ENCODE data around the gene GNRHR. TPM values are rescaled to one million over a fixed set of nuclear protein-coding genes. Genes with fewer than 3 reads are reported as not detected.

The GNRHR gene
- polyA plus RNA-seq, 1 experiment = not detected

DNA sequence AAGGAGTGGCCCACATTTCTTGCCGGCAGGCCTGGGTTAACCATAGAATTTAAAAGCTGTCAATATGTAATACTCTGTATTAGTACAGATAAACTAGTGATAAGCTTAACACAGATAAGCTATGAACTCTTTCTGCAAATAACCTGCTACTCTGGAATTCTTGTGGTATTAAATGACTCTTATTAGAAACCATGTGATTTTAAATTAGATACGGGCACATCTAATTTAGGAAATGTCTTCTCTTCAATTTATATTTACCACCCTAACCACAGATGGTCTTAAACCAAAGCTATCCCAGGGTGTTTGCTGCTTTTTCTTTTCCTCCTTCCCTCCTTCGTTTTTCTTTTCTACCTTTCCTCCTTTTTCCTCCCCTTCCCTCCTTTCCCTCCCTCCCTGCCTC is 4.9 kb downstream of the GNRHR start:
- ChIA-PET CTCF (interaction anchor here (1.5 kb wide), 1 partner anchor 17 kb away, joined by 4 read pairs; no protein-coding TSS in a partner anchor), POLR2A (no interaction called here)
- TF ChIP-seq, protein P1, sequence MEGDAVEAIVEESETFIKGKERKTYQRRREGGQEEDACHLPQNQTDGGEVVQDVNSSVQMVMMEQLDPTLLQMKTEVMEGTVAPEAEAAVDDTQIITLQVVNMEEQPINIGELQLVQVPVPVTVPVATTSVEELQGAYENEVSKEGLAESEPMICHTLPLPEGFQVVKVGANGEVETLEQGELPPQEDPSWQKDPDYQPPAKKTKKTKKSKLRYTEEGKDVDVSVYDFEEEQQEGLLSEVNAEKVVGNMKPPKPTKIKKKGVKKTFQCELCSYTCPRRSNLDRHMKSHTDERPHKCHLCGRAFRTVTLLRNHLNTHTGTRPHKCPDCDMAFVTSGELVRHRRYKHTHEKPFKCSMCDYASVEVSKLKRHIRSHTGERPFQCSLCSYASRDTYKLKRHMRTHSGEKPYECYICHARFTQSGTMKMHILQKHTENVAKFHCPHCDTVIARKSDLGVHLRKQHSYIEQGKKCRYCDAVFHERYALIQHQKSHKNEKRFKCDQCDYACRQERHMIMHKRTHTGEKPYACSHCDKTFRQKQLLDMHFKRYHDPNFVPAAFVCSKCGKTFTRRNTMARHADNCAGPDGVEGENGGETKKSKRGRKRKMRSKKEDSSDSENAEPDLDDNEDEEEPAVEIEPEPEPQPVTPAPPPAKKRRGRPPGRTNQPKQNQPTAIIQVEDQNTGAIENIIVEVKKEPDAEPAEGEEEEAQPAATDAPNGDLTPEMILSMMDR (IDR thresholded peaks at IDR 0.05; ENCODE audit: insufficient read depth, low read depth, low read length) = no peak
- H3K4me3 ChIP-seq (ENCODE audit: low read depth, low read length) = no peak overlapping the region
- H3K27me3 ChIP-seq (ENCODE audit: control insufficient read depth, insufficient read depth, low read length) = no peaks in the 10 kb centered on the region
- DNase-seq (ENCODE audit: low read depth) = no peak
- no peaks in the 10 kb centered on the region for H3K36me3 ChIP-seq (ENCODE audit: control insufficient read depth, insufficient read depth, low read length)

DNA sequence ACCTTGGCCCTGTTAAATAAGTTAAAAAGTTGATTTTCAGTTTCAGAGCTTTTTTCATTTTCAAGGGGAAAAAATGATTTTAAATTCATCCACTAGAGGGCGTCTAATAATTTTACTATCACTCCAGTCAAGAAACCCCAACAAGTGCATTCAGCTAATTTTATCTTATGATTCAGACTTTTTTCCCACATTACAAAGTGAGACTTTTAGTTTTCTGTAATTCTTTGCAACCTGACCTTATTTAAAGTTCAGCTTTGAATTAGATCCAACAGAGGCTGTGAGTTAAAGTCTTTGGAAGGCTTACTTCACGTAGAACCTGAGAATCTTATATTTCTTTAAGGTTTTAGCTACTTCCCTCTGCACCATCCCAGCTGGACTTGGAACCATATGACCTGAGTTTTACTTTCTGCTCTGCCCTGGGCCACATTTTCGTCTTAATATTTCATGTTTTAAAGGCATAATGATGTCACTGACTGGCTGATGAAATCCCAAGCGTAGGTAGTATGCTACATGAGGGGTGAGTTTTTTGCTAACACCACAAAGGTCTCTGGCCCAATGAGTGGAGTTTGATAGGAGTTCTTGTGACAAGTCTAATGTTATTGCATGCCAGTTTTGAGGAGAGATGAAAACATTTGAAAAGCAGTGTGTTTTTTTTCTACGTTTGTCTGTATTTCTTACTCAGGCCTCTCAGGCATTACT is 7.2 kb downstream of the GNRHR start:
- ChIA-PET CTCF (interaction anchor here (0.5 to 3.6 kb wide), 14 partner anchors 8 to 255 kb away, joined by 3 to 41 read pairs (median 4); partner anchors contain the start of gene UBA6), POLR2A (interaction anchor here (0.7 kb wide), 1 partner anchor 203 kb away, joined by 3 read pairs; no protein-coding TSS in a partner anchor)
- no peaks in the 10 kb centered on the region for H3K27me3 ChIP-seq (ENCODE audit: control insufficient read depth, insufficient read depth, low read length)
- H3K4me3 ChIP-seq (ENCODE audit: low read depth, low read length) = no peak overlapping the region
- TF ChIP-seq, protein P1 (IDR thresholded peaks at IDR 0.05; ENCODE audit: insufficient read depth, low read depth, low read length) = peak; percentile 58
- H3K36me3 ChIP-seq (ENCODE audit: control insufficient read depth, insufficient read depth, low read length) = no peaks in the 10 kb centered on the region
- DNase-seq (ENCODE audit: low read depth) = no peak

- TF ChIP-seq, protein P1 (IDR thresholded peaks at IDR 0.05; ENCODE audit: insufficient read depth, low read depth, low read length) = no peak
Observed at GRCh38 chr4:67744561-67745283, 9.5 kb downstream of the GNRHR start.

GRCh38 chr4:67743194-67743593 is 11.0 kb downstream of the GNRHR start:
- Histone ChIP-seq H3K36me3 (ENCODE audit: control insufficient read depth, insufficient read depth, low read length) (no peaks in the 10 kb centered on the region), H3K27me3 (ENCODE audit: control insufficient read depth, insufficient read depth, low read length) (no peaks in the 10 kb centered on the region), H3K4me3 (ENCODE audit: low read depth, low read length) (no peak overlapping the region)
- TF ChIP-seq, protein P1 (IDR thresholded peaks at IDR 0.05; ENCODE audit: insufficient read depth, low read depth, low read length) = no peak
- CTCF ChIA-PET = no interaction called here
- POLR2A ChIA-PET = no interaction called here
- no peak for DNase-seq (ENCODE audit: low read depth)

More at GRCh38 chr4:67744561-67745283, 9.5 kb downstream of the GNRHR start:
- ChIA-PET POLR2A (no interaction called here), CTCF (interaction anchor here (2.1 to 3.6 kb wide), 2 partner anchors 11 to 18 kb away, joined by 11 to 41 read pairs; no protein-coding TSS in a partner anchor)
- DNase-seq (ENCODE audit: low read depth) = no peak
- Histone ChIP-seq H3K27me3 (ENCODE audit: control insufficient read depth, insufficient read depth, low read length) (no peaks in the 10 kb centered on the region), H3K36me3 (ENCODE audit: control insufficient read depth, insufficient read depth, low read length) (no peaks in the 10 kb centered on the region), H3K4me3 (ENCODE audit: low read depth, low read length) (no peak overlapping the region)

DNA sequence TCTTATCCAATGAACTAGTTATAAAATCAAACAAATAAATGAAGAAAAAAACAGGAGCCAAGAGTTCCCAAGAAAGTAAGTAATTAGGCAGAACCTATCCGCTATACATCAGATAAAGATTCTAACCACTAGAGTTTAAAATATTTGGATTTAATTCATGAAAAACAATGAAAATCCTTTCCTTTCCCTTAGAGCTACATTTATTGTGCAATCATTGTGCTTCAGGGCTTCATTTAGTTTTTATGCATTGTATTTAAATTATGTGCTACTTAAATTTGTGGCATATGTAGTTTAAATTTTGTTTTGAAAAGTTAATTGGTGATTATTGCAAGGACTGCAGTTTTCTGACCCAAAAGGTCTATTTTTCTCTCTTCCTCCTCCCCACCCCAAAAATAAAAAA is 17.9 kb downstream of the GNRHR start:
- CTCF ChIA-PET = interaction anchor here (5.3 kb wide), 1 partner anchor 9 kb away, joined by 41 read pairs; no protein-coding TSS in a partner anchor
- H3K36me3 ChIP-seq (ENCODE audit: control insufficient read depth, insufficient read depth, low read length) = no peaks in the 10 kb centered on the region
- DNase-seq (ENCODE audit: low read depth) = no peak
- H3K27me3 ChIP-seq (ENCODE audit: control insufficient read depth, insufficient read depth, low read length) = no peaks in the 10 kb centered on the region
- POLR2A ChIA-PET = no interaction called here
- no peak overlapping the region for H3K4me3 ChIP-seq (ENCODE audit: low read depth, low read length)
- TF ChIP-seq, protein P1 (IDR thresholded peaks at IDR 0.05; ENCODE audit: insufficient read depth, low read depth, low read length) = no peak
